ENCODE data around the gene ABI3. TPM values are rescaled to one million over a fixed set of nuclear protein-coding genes. Genes with fewer than 3 reads are reported as not detected.

Gene ABI3
- total RNA-seq, 1 experiment from 2014 or later: not detected

DNA sequence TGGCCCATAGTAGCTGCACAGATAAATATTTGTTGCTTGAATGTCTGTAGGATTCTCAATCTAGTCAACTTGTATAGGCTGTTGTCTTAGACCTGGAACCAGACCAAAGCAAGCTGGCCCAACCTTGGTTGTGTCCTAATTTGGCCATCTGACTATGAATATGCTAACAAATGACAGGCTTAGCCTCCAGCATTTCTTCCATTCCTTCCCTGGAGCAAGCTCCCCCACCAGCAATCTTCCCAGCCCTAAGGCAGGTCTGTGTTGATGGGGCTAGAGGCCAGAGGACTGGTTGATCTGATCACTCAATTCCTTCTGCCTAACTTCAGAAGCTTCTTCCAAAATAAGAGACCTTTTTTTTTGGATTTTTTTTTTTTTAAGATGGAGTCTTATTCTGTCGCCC lies 29.5 kb downstream of the ABI3 start:
- Histone ChIP-seq H2AFZ (ENCODE audit: low read length) (no peak overlapping the region), H3K9ac (ENCODE audit: low read length) (no peak overlapping the region), H3K4me1 (ENCODE audit: insufficient read depth, low read length) (no peaks in the 10 kb centered on the region), H3K27ac (ENCODE audit: low read length) (no peak overlapping the region), H3K36me3 (ENCODE audit: low read depth, low read length) (no peaks in the 10 kb centered on the region), H3K4me3 (ENCODE audit: low read length) (no peak overlapping the region), H3K4me2 (ENCODE audit: low read length) (no peak overlapping the region), H3K79me2 (ENCODE audit: low read length) (no peaks in the 10 kb centered on the region), H3F3A (ENCODE audit: low read length, unreplicated experiment) (no peaks in the 10 kb centered on the region), H3K9me3 (ENCODE audit: low read length) (no peaks in the 10 kb centered on the region), H3K9me2 (replicated peaks; ENCODE audit: low read length) (no peaks in the 10 kb centered on the region), H3K27me3 (ENCODE audit: low read length) (no peaks in the 10 kb centered on the region), H4K20me1 (ENCODE audit: low read length) (no peaks in the 10 kb centered on the region)
- DNase-seq (peak; percentile 1), ATAC-seq (no peak)
- intact Hi-C loops (cut with micrococcal nuclease): no loop called here
- TF ChIP-seq, protein P1, sequence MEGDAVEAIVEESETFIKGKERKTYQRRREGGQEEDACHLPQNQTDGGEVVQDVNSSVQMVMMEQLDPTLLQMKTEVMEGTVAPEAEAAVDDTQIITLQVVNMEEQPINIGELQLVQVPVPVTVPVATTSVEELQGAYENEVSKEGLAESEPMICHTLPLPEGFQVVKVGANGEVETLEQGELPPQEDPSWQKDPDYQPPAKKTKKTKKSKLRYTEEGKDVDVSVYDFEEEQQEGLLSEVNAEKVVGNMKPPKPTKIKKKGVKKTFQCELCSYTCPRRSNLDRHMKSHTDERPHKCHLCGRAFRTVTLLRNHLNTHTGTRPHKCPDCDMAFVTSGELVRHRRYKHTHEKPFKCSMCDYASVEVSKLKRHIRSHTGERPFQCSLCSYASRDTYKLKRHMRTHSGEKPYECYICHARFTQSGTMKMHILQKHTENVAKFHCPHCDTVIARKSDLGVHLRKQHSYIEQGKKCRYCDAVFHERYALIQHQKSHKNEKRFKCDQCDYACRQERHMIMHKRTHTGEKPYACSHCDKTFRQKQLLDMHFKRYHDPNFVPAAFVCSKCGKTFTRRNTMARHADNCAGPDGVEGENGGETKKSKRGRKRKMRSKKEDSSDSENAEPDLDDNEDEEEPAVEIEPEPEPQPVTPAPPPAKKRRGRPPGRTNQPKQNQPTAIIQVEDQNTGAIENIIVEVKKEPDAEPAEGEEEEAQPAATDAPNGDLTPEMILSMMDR (conservative IDR thresholded peaks at IDR 0.05; ENCODE audit: low read depth, low read length): no peak
- no peak for TF ChIP-seq EZH2phosphoT487 (IDR thresholded peaks at IDR 0.05; ENCODE audit: borderline replicate concordance, low read length)
- TF ChIP-seq EZH2 (IDR thresholded peaks at IDR 0.05; ENCODE audit: low read length, unreplicated experiment): no peak
- ChIA-PET POLR2A (ENCODE audit: unreplicated experiment) (no interaction called here), CTCF (no interaction called here)
- BruUV-seq (replicated peaks): no TSS peak

DNA sequence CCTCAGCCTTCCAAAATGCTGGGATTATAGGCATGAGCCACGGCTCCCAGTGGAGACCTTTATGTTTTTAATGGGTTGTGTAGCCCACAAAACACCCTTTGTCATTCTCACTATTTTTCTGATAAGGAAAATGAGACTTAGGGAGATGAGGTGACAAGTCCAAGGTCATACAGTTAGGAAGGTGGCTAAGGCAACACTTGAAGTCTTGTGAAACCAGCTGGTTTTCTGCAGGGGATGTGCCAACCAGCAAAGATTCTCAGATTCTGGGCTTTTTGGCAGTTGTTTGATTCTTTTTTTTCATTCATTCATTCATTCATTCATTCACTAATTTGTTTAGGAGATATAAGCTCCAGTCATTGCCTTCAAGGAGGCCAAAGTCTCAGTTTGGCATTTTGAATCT lies 30.1 kb downstream of the ABI3 start:
- Histone ChIP-seq H3K4me1 (ENCODE audit: insufficient read depth, low read length) (no peaks in the 10 kb centered on the region), H3K9me2 (replicated peaks; ENCODE audit: low read length) (no peaks in the 10 kb centered on the region), H3K27ac (ENCODE audit: low read length) (no peak overlapping the region), H3K27me3 (ENCODE audit: low read length) (no peaks in the 10 kb centered on the region), H4K20me1 (ENCODE audit: low read length) (no peaks in the 10 kb centered on the region), H2AFZ (ENCODE audit: low read length) (no peak overlapping the region), H3K4me3 (ENCODE audit: low read length) (no peak overlapping the region), H3K9ac (ENCODE audit: low read length) (no peak overlapping the region), H3K4me2 (ENCODE audit: low read length) (no peak overlapping the region), H3F3A (ENCODE audit: low read length, unreplicated experiment) (no peaks in the 10 kb centered on the region), H3K9me3 (ENCODE audit: low read length) (no peaks in the 10 kb centered on the region), H3K36me3 (ENCODE audit: low read depth, low read length) (no peaks in the 10 kb centered on the region), H3K79me2 (ENCODE audit: low read length) (no peaks in the 10 kb centered on the region)
- no peak for ATAC-seq
- DNase-seq: peak; percentile 1
- CTCF ChIA-PET: no interaction called here
- BruUV-seq (replicated peaks): no TSS peak
- POLR2A ChIA-PET (ENCODE audit: unreplicated experiment): no interaction called here
- TF ChIP-seq, protein P1 (conservative IDR thresholded peaks at IDR 0.05; ENCODE audit: low read depth, low read length): no peak
- TF ChIP-seq EZH2 (IDR thresholded peaks at IDR 0.05; ENCODE audit: low read length, unreplicated experiment) (no peak), EZH2phosphoT487 (IDR thresholded peaks at IDR 0.05; ENCODE audit: borderline replicate concordance, low read length) (no peak)
- intact Hi-C loops (cut with micrococcal nuclease): no loop called here

DNA sequence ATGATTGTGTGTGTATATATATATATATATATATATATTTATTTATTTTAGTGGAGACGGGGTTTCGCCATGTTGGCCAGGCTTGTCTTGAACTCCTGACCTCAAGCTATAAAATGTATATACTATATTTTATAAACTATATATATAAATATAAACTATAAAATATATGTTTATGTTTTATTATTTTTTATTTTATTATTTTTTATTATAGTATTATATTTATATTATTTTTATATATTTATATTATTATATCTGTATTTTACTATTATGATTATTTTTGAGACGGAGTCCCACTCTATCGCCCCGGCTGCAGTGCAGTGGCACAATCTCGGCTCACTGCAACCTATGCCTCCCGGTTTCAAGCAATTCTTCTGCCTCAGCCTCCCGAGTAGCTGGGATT lies 30.5 kb downstream of the ABI3 start:
- POLR2A ChIA-PET (ENCODE audit: unreplicated experiment): interaction anchor here (0.6 kb wide), 1 partner anchor 27 kb away, joined by 4 read pairs; no protein-coding TSS in a partner anchor
- no peaks in the 10 kb centered on the region for H3K4me1 ChIP-seq (ENCODE audit: insufficient read depth, low read length)
- CTCF ChIA-PET: no interaction called here
- H3K36me3 ChIP-seq (ENCODE audit: low read depth, low read length): no peaks in the 10 kb centered on the region
- H3K4me2 ChIP-seq (ENCODE audit: low read length): no peak overlapping the region
- TF ChIP-seq, protein P1 (conservative IDR thresholded peaks at IDR 0.05; ENCODE audit: low read depth, low read length): no peak
- TF ChIP-seq EZH2phosphoT487 (IDR thresholded peaks at IDR 0.05; ENCODE audit: borderline replicate concordance, low read length) (no peak), EZH2 (IDR thresholded peaks at IDR 0.05; ENCODE audit: low read length, unreplicated experiment) (no peak)
- no peaks in the 10 kb centered on the region for H3K9me2 ChIP-seq (replicated peaks; ENCODE audit: low read length)
- no peak overlapping the region for H3K9ac ChIP-seq (ENCODE audit: low read length)
- H3K27me3 ChIP-seq (ENCODE audit: low read length): no peaks in the 10 kb centered on the region
- DNase-seq (no peak), ATAC-seq (no peak)
- no peaks in the 10 kb centered on the region for H4K20me1 ChIP-seq (ENCODE audit: low read length)
- H2AFZ ChIP-seq (ENCODE audit: low read length): no peak overlapping the region
- H3F3A ChIP-seq (ENCODE audit: low read length, unreplicated experiment): no peaks in the 10 kb centered on the region
- H3K79me2 ChIP-seq (ENCODE audit: low read length): no peaks in the 10 kb centered on the region
- no peak overlapping the region for H3K4me3 ChIP-seq (ENCODE audit: low read length)
- no peak overlapping the region for H3K27ac ChIP-seq (ENCODE audit: low read length)
- intact Hi-C loops (cut with micrococcal nuclease): no loop called here
- H3K9me3 ChIP-seq (ENCODE audit: low read length): no peaks in the 10 kb centered on the region
- no TSS peak for BruUV-seq (replicated peaks)

Data from PC-3 (cell line).